B cell (primary cell): ENCODE data around the gene MFGE8.

ENCODE experiments used
- EZH2 ChIP-seq: IDR thresholded peaks from 2 replicates; pipeline ENCODE4 v1.6.1; 2012; ENCODE audit warnings: borderline replicate concordance, low read depth, mild to moderate bottlenecking, moderate library complexity, low read length; ENCODE audit not compliant: insufficient read depth, poor library complexity, severe bottlenecking
- TF ChIP-seq, protein P1 (sequence below): fragments of 200-600 bp; IDR thresholded peaks from one replicate; pipeline ENCODE4 v1.8.0; 2022; ENCODE audit warnings: antibody characterized with exemption, mild to moderate bottlenecking

DNA sequence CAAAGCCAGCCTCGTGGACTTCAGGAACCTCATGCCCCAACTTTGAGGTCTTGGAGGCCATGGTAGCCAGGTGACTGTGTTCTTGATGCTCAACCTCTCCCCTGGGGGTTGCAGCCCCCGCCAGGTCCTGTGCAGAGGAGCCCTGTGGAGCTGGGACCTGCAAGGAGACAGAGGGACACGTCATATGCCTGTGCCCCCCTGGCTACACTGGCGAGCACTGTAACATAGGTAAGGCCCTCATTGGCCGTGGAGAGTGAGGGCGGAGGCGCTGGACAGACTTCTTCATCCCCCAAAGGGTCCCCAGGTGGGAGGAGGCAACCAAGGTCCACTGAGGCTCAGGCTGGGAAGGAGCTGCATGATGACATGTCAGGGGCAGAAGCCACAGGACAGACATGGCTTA is 53.0 kb downstream of the MFGE8 start:
- TF ChIP-seq, protein P1, sequence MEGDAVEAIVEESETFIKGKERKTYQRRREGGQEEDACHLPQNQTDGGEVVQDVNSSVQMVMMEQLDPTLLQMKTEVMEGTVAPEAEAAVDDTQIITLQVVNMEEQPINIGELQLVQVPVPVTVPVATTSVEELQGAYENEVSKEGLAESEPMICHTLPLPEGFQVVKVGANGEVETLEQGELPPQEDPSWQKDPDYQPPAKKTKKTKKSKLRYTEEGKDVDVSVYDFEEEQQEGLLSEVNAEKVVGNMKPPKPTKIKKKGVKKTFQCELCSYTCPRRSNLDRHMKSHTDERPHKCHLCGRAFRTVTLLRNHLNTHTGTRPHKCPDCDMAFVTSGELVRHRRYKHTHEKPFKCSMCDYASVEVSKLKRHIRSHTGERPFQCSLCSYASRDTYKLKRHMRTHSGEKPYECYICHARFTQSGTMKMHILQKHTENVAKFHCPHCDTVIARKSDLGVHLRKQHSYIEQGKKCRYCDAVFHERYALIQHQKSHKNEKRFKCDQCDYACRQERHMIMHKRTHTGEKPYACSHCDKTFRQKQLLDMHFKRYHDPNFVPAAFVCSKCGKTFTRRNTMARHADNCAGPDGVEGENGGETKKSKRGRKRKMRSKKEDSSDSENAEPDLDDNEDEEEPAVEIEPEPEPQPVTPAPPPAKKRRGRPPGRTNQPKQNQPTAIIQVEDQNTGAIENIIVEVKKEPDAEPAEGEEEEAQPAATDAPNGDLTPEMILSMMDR, result no peak
- no peak for TF ChIP-seq EZH2
